K562 (cell line): ENCODE results near the gene RFLNA.

Source experiments
- CBX5 ChIP-seq: IDR thresholded peaks from 2 replicates; pipeline ENCODE4 v1.6.1; 2014; ENCODE audit warnings: low read depth, borderline replicate concordance
- CREM ChIP-seq: IDR thresholded peaks from 2 replicates; pipeline ENCODE4 v1.6.1; 2014; ENCODE audit warnings: antibody characterized with exemption, low read depth
- CTCF ChIP-seq, 3 experiments: IDR thresholded peaks in 2 of 3; conservative IDR thresholded peaks in 1 of 3; 2 replicates each; pipeline ENCODE4 v1.5.1; 2011 to 2012; ENCODE audit warnings: low read length in 3 of 3, mild to moderate bottlenecking in 3 of 3, control low read depth in 2 of 3, improper control_type of control experiment in 1 of 3, inconsistent platforms in 1 of 3, low read depth in 1 of 3, mixed read lengths in 1 of 3, moderate library complexity in 1 of 3; ENCODE audit not compliant: insufficient read depth in 2 of 3
- KAT2B ChIP-seq: IDR thresholded peaks from one replicate; pipeline ENCODE4 v1.6.1; 2012; ENCODE audit warnings: low read depth, mild to moderate bottlenecking, control low read depth, inconsistent platforms, low read length, moderate library complexity
- MAFK ChIP-seq: IDR thresholded peaks from 2 replicates; pipeline ENCODE4 v1.6.1; 2011; ENCODE audit warnings: low read length, improper control_type of control experiment
- POLR2A ChIP-seq: fragments of 450-650 bp; conservative IDR thresholded peaks from 2 replicates; pipeline ENCODE4 v1.6.1; 2016
- POLR2AphosphoS5 ChIP-seq: IDR thresholded peaks from 2 replicates; pipeline ENCODE4 v1.6.1; 2011; ENCODE audit warnings: mild to moderate bottlenecking, low read depth, low read length, moderate library complexity; ENCODE audit not compliant: control insufficient read depth, insufficient read depth
- POU5F1 ChIP-seq: fragments of 150-350 bp; IDR thresholded peaks from 2 replicates; pipeline ENCODE4 v1.6.1; 2014; ENCODE audit warnings: borderline replicate concordance, low read length, low read depth, mild to moderate bottlenecking; ENCODE audit not compliant: partially characterized antibody
- TAF1 ChIP-seq: IDR thresholded peaks from 2 replicates; pipeline ENCODE4 v1.6.1; 2011; ENCODE audit warnings: mild to moderate bottlenecking, low read length, moderate library complexity; ENCODE audit not compliant: insufficient read depth, control insufficient read depth, severe bottlenecking; ENCODE audit errors: extremely low read depth
- TBP ChIP-seq: optimal IDR thresholded peaks from 2 replicates; pipeline ENCODE3; 2011; ENCODE audit warnings: low read depth, low read length, improper control_type of control experiment
- ZFP30 ChIP-seq: fragments of 250-450 bp; sonication (Bioruptor Pico); IDR thresholded peaks from 2 replicates; pipeline ENCODE4 v1.8.0; 2022; ENCODE audit warnings: moderate library complexity, mild to moderate bottlenecking, inconsistent platforms, borderline replicate concordance
- ZNF507 ChIP-seq: conservative IDR thresholded peaks from 2 replicates; pipeline ENCODE4 v1.6.1; 2017; ENCODE audit warnings: missing genetic modification characterization, missing compliant biosample characterization
- TF ChIP-seq, protein P1 (sequence below): fragments of 250-450 bp; sonication (Bioruptor Pico); IDR thresholded peaks from 2 replicates; pipeline ENCODE4 v1.8.0; 2021; ENCODE audit warnings: moderate library complexity, mild to moderate bottlenecking, inconsistent platforms

DNA sequence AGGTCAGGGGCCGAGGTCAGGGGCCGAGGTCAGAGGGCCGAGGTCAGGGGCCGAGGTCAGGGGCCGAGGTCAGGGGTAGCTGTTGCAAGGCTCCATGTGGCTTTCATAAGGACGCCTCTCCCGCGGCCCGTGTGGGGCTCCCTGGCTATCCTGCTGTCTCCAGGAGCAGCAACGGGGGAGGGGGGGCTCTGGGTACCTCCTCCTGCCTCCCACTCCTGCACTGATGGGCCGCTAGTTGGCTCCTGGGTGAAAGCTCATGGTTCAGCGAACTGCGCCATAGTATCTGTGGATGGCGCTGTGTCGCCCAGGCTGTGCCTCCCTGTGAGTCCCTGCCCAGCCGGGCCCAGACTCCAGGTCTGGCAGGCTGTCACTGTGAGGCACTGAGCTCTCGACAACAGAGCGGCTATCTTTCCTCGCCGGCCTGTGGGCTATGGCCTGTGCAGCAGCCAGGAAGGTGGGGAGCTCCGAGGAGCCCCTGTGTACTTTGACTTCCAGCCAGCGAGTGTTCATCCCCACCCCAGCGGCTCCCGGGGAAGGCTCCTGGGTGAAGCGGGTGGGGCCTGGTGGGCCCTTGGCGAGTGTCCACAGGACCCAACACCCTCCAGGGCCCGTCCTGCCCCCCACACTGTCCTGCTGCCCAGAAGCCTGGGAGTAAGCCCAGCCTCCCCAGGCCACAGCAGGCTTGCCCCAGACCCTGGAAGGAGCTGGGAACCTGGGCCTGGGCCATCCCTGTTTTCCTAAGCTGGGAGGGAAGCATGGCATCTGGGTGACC lies 8.1 kb downstream of the RFLNA start:
- TF ChIP-seq ZFP30 (no peak), CTCF (IDR thresholded peaks at IDR 0.05 in 2 of 3, conservative IDR thresholded peaks at IDR 0.05 in 1 of 3; ENCODE audit: insufficient read depth in 2 of 3, low read depth in 1 of 3, low read length in 3 of 3) (peak in 1 of 3 experiments; percentile 20; a peak in 1 of 6 replicates), CBX5 (no peak), POLR2AphosphoS5 (no peak), TAF1 (no peak), ZNF507 (tag) (no peak), TBP (no peak), POLR2A (no peak), CREM (no peak), MAFK (no peak), KAT2B (no peak), POU5F1 (no peak)
- TF ChIP-seq, protein P1, sequence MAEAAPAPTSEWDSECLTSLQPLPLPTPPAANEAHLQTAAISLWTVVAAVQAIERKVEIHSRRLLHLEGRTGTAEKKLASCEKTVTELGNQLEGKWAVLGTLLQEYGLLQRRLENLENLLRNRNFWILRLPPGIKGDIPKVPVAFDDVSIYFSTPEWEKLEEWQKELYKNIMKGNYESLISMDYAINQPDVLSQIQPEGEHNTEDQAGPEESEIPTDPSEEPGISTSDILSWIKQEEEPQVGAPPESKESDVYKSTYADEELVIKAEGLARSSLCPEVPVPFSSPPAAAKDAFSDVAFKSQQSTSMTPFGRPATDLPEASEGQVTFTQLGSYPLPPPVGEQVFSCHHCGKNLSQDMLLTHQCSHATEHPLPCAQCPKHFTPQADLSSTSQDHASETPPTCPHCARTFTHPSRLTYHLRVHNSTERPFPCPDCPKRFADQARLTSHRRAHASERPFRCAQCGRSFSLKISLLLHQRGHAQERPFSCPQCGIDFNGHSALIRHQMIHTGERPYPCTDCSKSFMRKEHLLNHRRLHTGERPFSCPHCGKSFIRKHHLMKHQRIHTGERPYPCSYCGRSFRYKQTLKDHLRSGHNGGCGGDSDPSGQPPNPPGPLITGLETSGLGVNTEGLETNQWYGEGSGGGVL = no peak
